Mesenchymal stem cell (in vitro differentiated cells and primary cell): ENCODE measurements around the gene AHCY.
A peak's percentile ranks its signal among the peaks of the same experiment; 100 is the strongest.

ENCODE experiments used
- DNase-seq: peaks from one replicate; pipeline ENCODE4 v3.0.0-alpha.2; 2013
- H2AFZ ChIP-seq: one replicate; pipeline ENCODE4 v1.6.1; 2013; ENCODE audit warnings: low read depth, mild to moderate bottlenecking, control low read depth, inconsistent platforms, low read length, moderate library complexity
- H2AK5ac ChIP-seq: 2 replicates; pipeline ENCODE4 v1.6.1; 2013; ENCODE audit warnings: low read length, moderate library complexity, mild to moderate bottlenecking, inconsistent platforms; ENCODE audit not compliant: severe bottlenecking
- H2BK120ac ChIP-seq: one replicate; pipeline ENCODE4 v1.6.1; 2013; ENCODE audit warnings: low read depth, mild to moderate bottlenecking, inconsistent platforms, low read length, moderate library complexity
- H2BK12ac ChIP-seq, 2 experiments: one replicate each; pipeline ENCODE4 v1.6.1; 2013; ENCODE audit warnings: inconsistent platforms in 2 of 2, low read length in 2 of 2, mild to moderate bottlenecking in 2 of 2, moderate library complexity in 2 of 2, control low read depth in 1 of 2
- H2BK15ac ChIP-seq: one replicate; pipeline ENCODE4 v1.6.1; 2013; ENCODE audit warnings: mild to moderate bottlenecking, low read depth, inconsistent platforms; ENCODE audit not compliant: poor library complexity, severe bottlenecking
- H2BK5ac ChIP-seq: 2 replicates; pipeline ENCODE4 v1.6.1; 2013; ENCODE audit warnings: low read depth, mild to moderate bottlenecking, low read length, control low read depth, inconsistent platforms; ENCODE audit not compliant: poor library complexity, severe bottlenecking
- H3K14ac ChIP-seq, 2 experiments: one replicate each; pipeline ENCODE4 v1.6.1; 2013; ENCODE audit warnings: inconsistent platforms in 2 of 2, low read length in 2 of 2, control low read depth in 1 of 2, mild to moderate bottlenecking in 1 of 2, moderate library complexity in 1 of 2
- H3K18ac ChIP-seq, 2 experiments: one replicate each; pipeline ENCODE4 v1.6.1; 2013; ENCODE audit warnings: inconsistent platforms in 2 of 2, low read length in 2 of 2, control low read depth in 1 of 2, low read depth in 1 of 2, mild to moderate bottlenecking in 1 of 2
- H3K23ac ChIP-seq, 2 experiments: one replicate each; pipeline ENCODE4 v1.6.1; 2013; ENCODE audit warnings: inconsistent platforms in 2 of 2, low read length in 2 of 2, mild to moderate bottlenecking in 2 of 2, moderate library complexity in 2 of 2, control low read depth in 1 of 2
- H3K27ac ChIP-seq: 2 replicates; pipeline ENCODE4 v1.5.1; 2013; ENCODE audit warnings: mild to moderate bottlenecking, moderate library complexity, low read length, control low read depth, inconsistent platforms; ENCODE audit not compliant: poor library complexity, severe bottlenecking
- H3K27me3 ChIP-seq, 2 experiments: 2 replicates each; pipeline versions ENCODE4 v1.6.1 to v1.7.0; 2013; ENCODE audit warnings: low read length in 2 of 2, mild to moderate bottlenecking in 2 of 2, moderate library complexity in 2 of 2, control low read depth in 1 of 2, inconsistent platforms in 1 of 2; ENCODE audit not compliant: control insufficient read depth in 1 of 2, insufficient read depth in 1 of 2
- H3K36me3 ChIP-seq, 2 experiments: 2 replicates each; pipeline versions ENCODE4 v1.6.1 to v1.7.0; 2013; ENCODE audit warnings: low read length in 2 of 2, control low read depth in 1 of 2, inconsistent platforms in 1 of 2, low read depth in 1 of 2, mild to moderate bottlenecking in 1 of 2; ENCODE audit not compliant: insufficient read depth in 2 of 2, control insufficient read depth in 1 of 2
- H3K4ac ChIP-seq, 2 experiments: one replicate each; pipeline ENCODE4 v1.6.1; 2013; ENCODE audit warnings: inconsistent platforms in 2 of 2, low read length in 2 of 2, mild to moderate bottlenecking in 2 of 2, moderate library complexity in 2 of 2, control low read depth in 1 of 2, low read depth in 1 of 2
- H3K4me1 ChIP-seq: 2 replicates; pipeline ENCODE4 v1.6.1; 2013; ENCODE audit warnings: low read depth, low read length, control low read depth; ENCODE audit not compliant: control insufficient read depth, insufficient read depth
- H3K4me2 ChIP-seq: 2 replicates; pipeline ENCODE4 v1.6.1; 2013; ENCODE audit warnings: low read length, mild to moderate bottlenecking, inconsistent platforms; ENCODE audit not compliant: poor library complexity, severe bottlenecking
- H3K4me3 ChIP-seq, 2 experiments: 2 replicates each; pipeline versions ENCODE4 v1.5.1 to v1.7.0; 2013; ENCODE audit warnings: low read length in 2 of 2, mild to moderate bottlenecking in 2 of 2, control low read depth in 1 of 2, low read depth in 1 of 2; ENCODE audit not compliant: insufficient read depth in 1 of 2
- H3K79me1 ChIP-seq: replicated peaks from 2 replicates; pipeline ENCODE4 v1.6.1; 2013; ENCODE audit warnings: mild to moderate bottlenecking, control low read depth, low read length, inconsistent platforms; ENCODE audit not compliant: poor library complexity, severe bottlenecking
- H3K9ac ChIP-seq: 2 replicates; pipeline ENCODE4 v1.7.0; 2013; ENCODE audit warnings: mild to moderate bottlenecking, low read length, moderate library complexity
- H3K9me3 ChIP-seq: 2 replicates; pipeline ENCODE4 v1.7.0; 2013; ENCODE audit warnings: mild to moderate bottlenecking, low read length; ENCODE audit not compliant: control insufficient read depth
- H4K8ac ChIP-seq: one replicate; pipeline ENCODE4 v1.6.1; 2013; ENCODE audit warnings: inconsistent platforms, mild to moderate bottlenecking, low read length, moderate library complexity
- H4K91ac ChIP-seq: one replicate; pipeline ENCODE4 v1.6.1; 2013; ENCODE audit warnings: mild to moderate bottlenecking, low read length, inconsistent platforms
- WGBS: methylation state at CpG from one replicate; pipeline ENCODE4 v1.1.7; 2013; ENCODE audit warnings: mixed read lengths; 5-methylcytosine and 5-hydroxymethylcytosine counted together

AHCY gene

GRCh38 chr20:34249291-34249690 is 53.9 kb downstream of the AHCY start:
- 57% methylated on average over 4 of the region's 6 CpGs for WGBS
- Histone ChIP-seq H3K23ac (no peak overlapping the region), H3K4me3 (no peak overlapping the region), H2BK12ac (no peak overlapping the region), H2BK120ac (no peak overlapping the region), H3K18ac (no peak overlapping the region), H2AFZ (no peak overlapping the region), H3K14ac (no peak overlapping the region), H2AK5ac (no peak overlapping the region), H3K79me1 (no peaks in the 10 kb centered on the region), H3K4me2 (no peak overlapping the region), H4K91ac (no peak overlapping the region), H3K36me3 (no peaks in the 10 kb centered on the region), H3K4ac (no peak overlapping the region), H4K8ac (no peak overlapping the region), H3K27ac (no peak overlapping the region), H3K9ac (no peak overlapping the region), H3K27me3 (no peaks in the 10 kb centered on the region), H3K4me1 (no peaks in the 10 kb centered on the region), H3K9me3 (no peaks in the 10 kb centered on the region), H2BK5ac (no peak overlapping the region), H2BK15ac (no peak overlapping the region)
- DNase-seq: peak; percentile 60

- Histone ChIP-seq H3K4me3 (no peak overlapping the region), H3K27me3 (peaks cover 0 to 15% of the 10 kb centered on the region in 2 experiments), H3K27ac (no peak overlapping the region), H4K8ac (no peak overlapping the region), H2BK120ac (no peak overlapping the region), H2BK5ac (no peak overlapping the region), H2AK5ac (no peak overlapping the region), H3K79me1 (no peaks in the 10 kb centered on the region), H3K18ac (no peak overlapping the region), H3K36me3 (no peaks in the 10 kb centered on the region), H3K23ac (no peak overlapping the region), H3K4me2 (no peak overlapping the region), H3K9me3 (no peaks in the 10 kb centered on the region), H2BK15ac (no peak overlapping the region), H4K91ac (no peak overlapping the region), H2BK12ac (no peak overlapping the region), H3K4me1 (no peaks in the 10 kb centered on the region), H3K14ac (no peak overlapping the region), H3K4ac (no peak overlapping the region), H2AFZ (no peak overlapping the region), H3K9ac (no peak overlapping the region)
- WGBS: 100% methylated on average over 1 of the region's 2 CpGs
- no peak for DNase-seq
Measured at GRCh38 chr20:34246126-34246626, 57.0 kb downstream of the AHCY start.

DNA sequence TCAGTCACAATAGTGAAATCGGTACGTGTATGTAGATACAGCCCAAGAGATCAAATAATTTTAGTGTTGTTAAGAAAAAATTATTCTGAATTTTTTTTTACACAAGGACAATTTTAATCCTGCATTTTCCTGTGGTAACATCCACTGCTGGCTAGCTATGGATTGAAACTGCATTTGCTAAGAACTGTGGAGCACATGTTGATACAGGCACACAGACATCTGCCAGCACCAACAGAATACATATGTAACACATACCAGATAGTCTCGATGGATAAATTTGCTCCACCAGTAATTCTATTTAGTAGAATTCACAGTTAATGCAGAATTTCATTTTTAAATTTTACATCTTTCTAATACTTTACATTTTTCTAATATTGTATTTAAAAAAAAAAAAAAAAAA is 59.8 kb downstream of the AHCY start:
- H3K4ac ChIP-seq: no peak overlapping the region
- no peaks in the 10 kb centered on the region for H3K36me3 ChIP-seq
- H4K8ac ChIP-seq: no peak overlapping the region
- peaks cover 7% of the 10 kb centered on the region for H3K9me3 ChIP-seq
- H3K4me2 ChIP-seq: no peak overlapping the region
- no peaks in the 10 kb centered on the region for H3K4me1 ChIP-seq
- no peak overlapping the region for H2BK5ac ChIP-seq
- H4K91ac ChIP-seq: no peak overlapping the region
- no peak overlapping the region for H3K18ac ChIP-seq
- H3K14ac ChIP-seq: no peak overlapping the region
- no peak overlapping the region for H3K4me3 ChIP-seq
- H2AFZ ChIP-seq: no peak overlapping the region
- no peak overlapping the region for H2BK12ac ChIP-seq
- no peak overlapping the region for H3K27ac ChIP-seq
- no peak for DNase-seq
- WGBS: no CpG with 5 or more reads among the region's 3 CpGs
- H2BK15ac ChIP-seq: no peak overlapping the region
- H3K9ac ChIP-seq: no peak overlapping the region
- H2AK5ac ChIP-seq: no peak overlapping the region
- no peak overlapping the region for H2BK120ac ChIP-seq
- peaks cover 15 to 31% of the 10 kb centered on the region in 2 experiments for H3K27me3 ChIP-seq
- H3K23ac ChIP-seq: no peak overlapping the region
- no peaks in the 10 kb centered on the region for H3K79me1 ChIP-seq

DNA sequence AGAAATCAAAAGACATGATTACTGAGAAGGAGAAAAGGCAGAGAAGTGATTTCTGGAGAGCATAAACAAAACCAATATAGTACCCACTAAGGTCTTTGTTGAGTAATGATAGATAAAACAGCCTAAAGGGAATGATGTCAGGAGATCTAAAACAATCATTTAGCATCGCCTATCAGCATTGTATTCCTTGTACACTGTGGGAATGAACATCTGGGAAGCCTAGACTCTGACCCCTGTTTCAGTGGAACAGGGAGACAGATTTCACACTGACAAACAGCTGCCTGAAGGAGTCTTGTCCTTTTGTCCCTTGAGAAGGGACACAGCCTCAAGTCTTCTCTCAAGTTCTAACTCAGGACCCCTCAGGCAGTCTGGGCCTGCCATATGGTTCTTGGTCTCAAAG is 60.3 kb downstream of the AHCY start:
- H3K79me1 ChIP-seq: no peaks in the 10 kb centered on the region
- no peak overlapping the region for H2AK5ac ChIP-seq
- no peak overlapping the region for H3K27ac ChIP-seq
- H3K27me3 ChIP-seq: peaks cover 15 to 31% of the 10 kb centered on the region in 2 experiments
- WGBS: 100% methylated on average over 1 of the region's 1 CpG
- H3K4ac ChIP-seq: no peak overlapping the region
- H3K4me1 ChIP-seq: no peaks in the 10 kb centered on the region
- no peak overlapping the region for H3K18ac ChIP-seq
- H2BK120ac ChIP-seq: no peak overlapping the region
- no peak overlapping the region for H3K4me3 ChIP-seq
- no peak overlapping the region for H4K91ac ChIP-seq
- no peak overlapping the region for H3K23ac ChIP-seq
- no peak overlapping the region for H2BK15ac ChIP-seq
- no peak for DNase-seq
- no peaks in the 10 kb centered on the region for H3K36me3 ChIP-seq
- H3K4me2 ChIP-seq: no peak overlapping the region
- H4K8ac ChIP-seq: no peak overlapping the region
- no peak overlapping the region for H2BK5ac ChIP-seq
- peaks cover 12% of the 10 kb centered on the region for H3K9me3 ChIP-seq
- H3K9ac ChIP-seq: no peak overlapping the region
- no peak overlapping the region for H3K14ac ChIP-seq
- no peak overlapping the region for H2AFZ ChIP-seq
- no peak overlapping the region for H2BK12ac ChIP-seq
